Measurements from ENCODE around the gene CACNG4. TPM values are rescaled to one million over a fixed set of nuclear protein-coding genes. Genes with fewer than 3 reads are reported as not detected.

The CACNG4 gene
- total RNA-seq, 1 donor from 2014 or later, result not detected

- peaks cover 4% of the 10 kb centered on the region for H3K9me3 Mint-ChIP-seq
- no peak overlapping the region for H3K27ac Mint-ChIP-seq
- DNase-seq, result no peak
- H3K27me3 Mint-ChIP-seq, result no peaks in the 10 kb centered on the region
- H3K4me1 Mint-ChIP-seq, result peaks cover 18% of the 10 kb centered on the region
- H3K36me3 Mint-ChIP-seq (ENCODE audit: low read depth), result peaks cover 33% of the 10 kb centered on the region
- intact Hi-C loops (cut with micrococcal nuclease), result no loop called here
- no peak overlapping the region for H3K4me3 Mint-ChIP-seq
Measured at GRCh38 chr17:67080804-67081203, 116.3 kb downstream of the CACNG4 start.

DNA sequence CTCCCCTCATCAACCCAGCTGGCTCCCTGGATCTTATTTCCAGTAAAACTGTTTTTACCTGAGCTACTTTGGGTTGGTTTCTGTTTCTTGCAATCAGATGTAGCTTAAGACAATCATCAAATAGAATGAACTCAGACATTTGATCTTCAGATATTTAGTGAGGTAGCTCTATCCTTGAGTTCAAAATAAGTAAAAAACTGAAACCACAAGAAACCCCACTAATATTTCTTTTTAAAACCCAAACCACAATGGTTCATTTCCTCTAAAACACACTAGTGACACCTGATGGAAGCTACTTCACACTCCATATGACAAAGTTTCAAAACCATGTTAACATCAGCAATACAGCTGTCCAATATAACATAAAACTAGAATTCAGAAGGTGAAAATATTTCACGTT lies 117.6 kb downstream of the CACNG4 start:
- intact Hi-C loops (cut with micrococcal nuclease), result no loop called here
- no peak overlapping the region for H3K27ac Mint-ChIP-seq

More for the DNA sequence above, 117.6 kb downstream of the CACNG4 start:
- H3K36me3 Mint-ChIP-seq (ENCODE audit: low read depth), result peaks cover 37% of the 10 kb centered on the region
- H3K4me1 Mint-ChIP-seq, result peaks cover 18% of the 10 kb centered on the region
- H3K9me3 Mint-ChIP-seq, result peaks cover 4% of the 10 kb centered on the region
- no peak for DNase-seq
- no peaks in the 10 kb centered on the region for H3K27me3 Mint-ChIP-seq
- H3K4me3 Mint-ChIP-seq, result peak overlapping the region; percentile 26

Other genes starting within 250 kb of the CACNG4 start
- gene CACNG5, start 129.6 kb upstream of the CACNG4 start, total RNA-seq, result not detected in 2 replicates
- gene CACNG1, start 79.8 kb downstream of the CACNG4 start, total RNA-seq, result not detected in 2 replicates

Measured in activated CD4-positive, alpha-beta T cell treated with anti-CD3 and anti-CD28 coated beads, Interleukin-2, amount 10 ng/mL, durations not matched to agents 24 days and 14 days (primary cell).